Cardiac muscle cell (in vitro differentiated cells and primary cell): ENCODE measurements around the gene SEMA3B. TPM values are rescaled to one million over a fixed set of nuclear protein-coding genes. Genes with fewer than 3 reads are reported as not detected.
A peak's percentile ranks its signal among the peaks of the same experiment; 100 is the strongest.

ENCODE experiments used
- DNase-seq, 2 donors: peaks; one replicate each; pipeline versions ENCODE4 v3.0.0 to v3.0.0-alpha.2; 2010 to 2017; ENCODE audit warnings: low read depth in 1 of 2, low spot score in 1 of 2
- H3K27ac ChIP-seq: fragments of 200-600 bp; sonication (generic); 2 replicates; pipeline ENCODE4 v1.5.1; 2016
- H3K27me3 ChIP-seq: fragments of 200-600 bp; sonication (generic); 2 replicates; pipeline ENCODE4 v1.6.0; 2016; ENCODE audit warnings: control low read depth
- H3K36me3 ChIP-seq: fragments of 200-600 bp; sonication (generic); 2 replicates; pipeline ENCODE4 v1.5.1; 2016; ENCODE audit warnings: control low read depth
- H3K4me1 ChIP-seq: fragments of 200-600 bp; sonication (generic); 2 replicates; pipeline ENCODE4 v1.8.1; 2017; ENCODE audit warnings: low read depth, mild to moderate bottlenecking, mixed run types
- H3K4me3 ChIP-seq: fragments of 200-600 bp; sonication (generic); 2 replicates; pipeline ENCODE4 v1.5.1; 2016; ENCODE audit warnings: mild to moderate bottlenecking
- H3K9me3 ChIP-seq: fragments of 200-600 bp; sonication (generic); 2 replicates; pipeline ENCODE4 v1.5.1; 2017; ENCODE audit warnings: low read depth, mild to moderate bottlenecking, control low read depth
- CTCF ChIP-seq: IDR thresholded peaks from 2 replicates; pipeline ENCODE4 v1.5.1; 2012; ENCODE audit warnings: low read depth, mild to moderate bottlenecking, low read length
- polyA plus RNA-seq: library from polyadenylated mRNA; unstranded; fragments of >200 nt; fragmentation: Nextera tagmentation; extraction: Ambion mirVana; gene quantifications from 2 replicates; pipeline ENCODE4 v1.2.1, GENCODE V29; 2016
- total RNA-seq: library from RNA; depleted of rRNA; stranded (reverse); fragments of >200 nt; gene quantifications from 2 replicates; pipeline ENCODE4 v1.2.3, GENCODE V29; 2016

Gene SEMA3B
- total and polyA plus RNA-seq, 2 experiments from 2014 or later = 23.1 to 25.9 TPM

GRCh38 chr3:50256978-50257890 lies 11.7 kb upstream of the SEMA3B start:
- TF ChIP-seq CTCF = peak; percentile 58
- no peak overlapping the region for H3K4me3 ChIP-seq
- H3K36me3 ChIP-seq = peaks cover 30% of the 10 kb centered on the region
- no peak overlapping the region for H3K27ac ChIP-seq
- no peaks in the 10 kb centered on the region for H3K9me3 ChIP-seq
- peaks cover 15% of the 10 kb centered on the region for H3K4me1 ChIP-seq
- peak in 1 of 2 donors; percentile 49 for DNase-seq
- no peaks in the 10 kb centered on the region for H3K27me3 ChIP-seq

- H3K4me3 ChIP-seq = no peak overlapping the region
- no peaks in the 10 kb centered on the region for H3K27me3 ChIP-seq
- DNase-seq = no peak
- H3K4me1 ChIP-seq = peaks cover 15% of the 10 kb centered on the region
- H3K9me3 ChIP-seq = no peaks in the 10 kb centered on the region
- TF ChIP-seq CTCF = no peak
- no peak overlapping the region for H3K27ac ChIP-seq
- H3K36me3 ChIP-seq = peaks cover 23% of the 10 kb centered on the region
Observed at GRCh38 chr3:50258029-50258680, 10.8 kb upstream of the SEMA3B start.

- Histone ChIP-seq H3K27ac (no peak overlapping the region), H3K4me3 (no peak overlapping the region), H3K36me3 (peaks cover 23% of the 10 kb centered on the region), H3K4me1 (peaks cover 19% of the 10 kb centered on the region), H3K9me3 (no peaks in the 10 kb centered on the region), H3K27me3 (no peaks in the 10 kb centered on the region)
- no peak for TF ChIP-seq CTCF
- DNase-seq = no peak
Observed at GRCh38 chr3:50258979-50259378, 10.0 kb upstream of the SEMA3B start.

- H3K27ac ChIP-seq = peak overlapping the region; percentile 97
- peaks cover 23% of the 10 kb centered on the region for H3K4me1 ChIP-seq
- no peak for DNase-seq
- H3K36me3 ChIP-seq = peaks cover 23% of the 10 kb centered on the region
- H3K27me3 ChIP-seq = no peaks in the 10 kb centered on the region
- H3K4me3 ChIP-seq = no peak overlapping the region
- H3K9me3 ChIP-seq = no peaks in the 10 kb centered on the region
- TF ChIP-seq CTCF = no peak
Observed at GRCh38 chr3:50259432-50260026, 9.4 kb upstream of the SEMA3B start.

- TF ChIP-seq CTCF = peak; percentile 90
- peaks cover 23% of the 10 kb centered on the region for H3K36me3 ChIP-seq
- H3K4me1 ChIP-seq = peaks cover 27% of the 10 kb centered on the region
- peak overlapping the region; percentile 21 for H3K4me3 ChIP-seq
- H3K9me3 ChIP-seq = no peaks in the 10 kb centered on the region
- peak; percentile 94 to 95 for DNase-seq
- no peaks in the 10 kb centered on the region for H3K27me3 ChIP-seq
- peak overlapping the region; percentile 97 for H3K27ac ChIP-seq
Observed at GRCh38 chr3:50260027-50260941, 8.7 kb upstream of the SEMA3B start.
